Measurements from ENCODE around the gene TMEM233.

TMEM233 gene

GRCh38 chr12:119621878-119622277, 28.3 kb downstream of the TMEM233 start:
- no peak for TF ChIP-seq CTCF (IDR thresholded peaks at IDR 0.05; ENCODE audit: insufficient read depth, missing control alignments)
- FAIRE-seq (no peak), DNase-seq (ENCODE audit: insufficient read length, low spot score) (no peak)

DNA sequence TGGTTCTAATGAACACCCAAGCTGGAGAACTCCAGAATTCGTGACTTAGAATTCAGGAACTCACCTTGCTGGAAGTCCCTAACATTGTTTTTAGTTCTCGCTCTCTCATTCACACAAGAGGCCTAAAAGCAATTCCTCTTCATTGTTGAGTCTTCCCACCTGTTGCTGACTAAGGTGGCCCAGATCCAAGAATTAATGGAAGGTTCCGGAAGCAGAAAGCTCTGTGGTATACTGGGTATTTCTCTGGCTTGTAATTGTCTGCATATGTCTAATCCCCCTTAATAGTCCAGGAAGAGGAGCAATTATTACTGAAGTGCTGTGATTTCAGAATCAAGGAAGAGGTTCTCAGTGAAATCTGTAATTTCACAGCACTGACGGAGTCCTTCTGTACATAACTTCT, 31.4 kb downstream of the TMEM233 start:
- DNase-seq (ENCODE audit: insufficient read length, low spot score) (no peak), FAIRE-seq (no peak)
- no peak for TF ChIP-seq CTCF (IDR thresholded peaks at IDR 0.05; ENCODE audit: insufficient read depth, missing control alignments)

DNA sequence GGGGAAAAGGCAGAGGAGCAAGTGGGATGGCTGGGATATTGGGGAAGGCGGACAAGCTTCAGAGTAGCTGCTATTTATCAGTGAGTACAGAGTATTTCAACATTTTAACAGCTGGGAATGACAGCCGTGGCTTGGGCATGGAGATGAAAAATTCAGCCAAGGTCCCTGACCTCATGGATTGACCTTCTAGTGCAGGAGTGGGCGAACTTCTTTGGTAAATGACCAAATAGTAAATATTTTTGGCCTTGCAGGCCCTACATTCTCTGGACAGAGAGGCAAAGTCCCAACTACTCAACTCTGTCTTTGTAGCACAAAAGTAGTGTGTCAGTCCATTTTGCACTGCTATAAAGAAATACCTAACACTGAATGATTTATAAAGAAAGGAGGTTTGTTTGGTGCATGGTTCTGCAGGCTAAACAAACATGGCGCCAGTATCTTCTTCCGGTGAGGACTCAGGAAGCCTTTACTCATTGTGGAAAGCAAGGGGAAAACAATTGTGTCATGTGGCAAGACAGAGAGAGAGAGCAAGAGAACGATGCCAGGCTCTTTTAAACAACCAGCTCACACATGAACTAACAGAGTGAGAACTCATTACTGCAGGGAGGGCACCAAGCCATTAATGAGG, 33.6 kb downstream of the TMEM233 start:
- TF ChIP-seq CTCF (IDR thresholded peaks at IDR 0.05; ENCODE audit: insufficient read depth, missing control alignments), result no peak
- no peak for DNase-seq (ENCODE audit: insufficient read length, low spot score)
- FAIRE-seq, result no peak

- FAIRE-seq (no peak), DNase-seq (ENCODE audit: insufficient read length, low spot score) (no peak)
- TF ChIP-seq CTCF (IDR thresholded peaks at IDR 0.05; ENCODE audit: insufficient read depth, missing control alignments), result no peak
Observed at GRCh38 chr12:119627686-119628085, 34.1 kb downstream of the TMEM233 start.

GRCh38 chr12:119630223-119630780, 36.7 kb downstream of the TMEM233 start:
- FAIRE-seq, result no peak
- no peak for DNase-seq (ENCODE audit: insufficient read length, low spot score)
- no peak for TF ChIP-seq CTCF (IDR thresholded peaks at IDR 0.05; ENCODE audit: insufficient read depth, missing control alignments)

GRCh38 chr12:119630962-119631550, 37.5 kb downstream of the TMEM233 start:
- no peak for FAIRE-seq
- DNase-seq (ENCODE audit: insufficient read length, low spot score), result no peak
- TF ChIP-seq CTCF (IDR thresholded peaks at IDR 0.05; ENCODE audit: insufficient read depth, missing control alignments), result no peak

Data from D721Med (cell line).